Cardiac muscle cell (in vitro differentiated cells and primary cell): ENCODE results near the gene AMMECR1L. TPM values are rescaled to one million over a fixed set of nuclear protein-coding genes. Genes with fewer than 3 reads are reported as not detected.
"Not testable (repeated sequence)": the region's sequence is repeated elsewhere in the genome, so short reads cannot be mapped to it uniquely, and the experiment has no call there.

ENCODE experiments used
- DNase-seq, 2 donors: peaks; one replicate each; pipeline versions ENCODE4 v3.0.0 to v3.0.0-alpha.2; 2010 to 2017; ENCODE audit warnings: low read depth in 1 of 2, low spot score in 1 of 2
- H3K27ac ChIP-seq: fragments of 200-600 bp; sonication (generic); 2 replicates; pipeline ENCODE4 v1.5.1; 2016
- H3K27me3 ChIP-seq: fragments of 200-600 bp; sonication (generic); 2 replicates; pipeline ENCODE4 v1.6.0; 2016; ENCODE audit warnings: control low read depth
- H3K36me3 ChIP-seq: fragments of 200-600 bp; sonication (generic); 2 replicates; pipeline ENCODE4 v1.5.1; 2016; ENCODE audit warnings: control low read depth
- H3K4me1 ChIP-seq: fragments of 200-600 bp; sonication (generic); 2 replicates; pipeline ENCODE4 v1.8.1; 2017; ENCODE audit warnings: low read depth, mild to moderate bottlenecking, mixed run types
- H3K4me3 ChIP-seq: fragments of 200-600 bp; sonication (generic); 2 replicates; pipeline ENCODE4 v1.5.1; 2016; ENCODE audit warnings: mild to moderate bottlenecking
- H3K9me3 ChIP-seq: fragments of 200-600 bp; sonication (generic); 2 replicates; pipeline ENCODE4 v1.5.1; 2017; ENCODE audit warnings: low read depth, mild to moderate bottlenecking, control low read depth
- polyA plus RNA-seq: library from polyadenylated mRNA; unstranded; fragments of >200 nt; fragmentation: Nextera tagmentation; extraction: Ambion mirVana; gene quantifications from 2 replicates; pipeline ENCODE4 v1.2.1, GENCODE V29; 2016
- total RNA-seq: library from RNA; depleted of rRNA; stranded (reverse); fragments of >200 nt; gene quantifications from 2 replicates; pipeline ENCODE4 v1.2.3, GENCODE V29; 2016
- TF ChIP-seq, protein P1 (sequence below): IDR thresholded peaks from 2 replicates; pipeline ENCODE4 v1.5.1; 2012; ENCODE audit warnings: low read depth, mild to moderate bottlenecking, low read length

The AMMECR1L gene
- total and polyA plus RNA-seq, 2 experiments from 2014 or later, result 6.6 to 10.3 TPM

DNA sequence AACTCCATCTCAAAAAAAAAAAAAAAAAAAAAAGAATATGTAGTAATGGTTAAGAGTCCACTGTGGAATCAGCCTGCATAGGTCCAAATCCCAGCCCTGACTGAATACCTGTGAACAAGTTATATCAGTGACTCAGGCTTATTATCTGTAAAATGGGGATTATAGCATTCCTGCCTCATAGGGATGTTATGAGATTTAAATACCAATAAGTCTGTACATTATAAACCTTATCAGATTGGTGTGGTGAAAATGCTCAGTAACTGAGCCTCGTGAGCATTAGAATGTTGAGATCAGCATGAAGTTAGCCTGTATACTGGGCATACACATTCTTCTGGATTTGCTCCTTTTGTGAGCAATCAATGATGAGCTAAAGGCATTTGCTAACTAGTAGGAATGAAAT, 3.0 kb upstream of the AMMECR1L start:
- DNase-seq, result no peak
- TF ChIP-seq, protein P1, sequence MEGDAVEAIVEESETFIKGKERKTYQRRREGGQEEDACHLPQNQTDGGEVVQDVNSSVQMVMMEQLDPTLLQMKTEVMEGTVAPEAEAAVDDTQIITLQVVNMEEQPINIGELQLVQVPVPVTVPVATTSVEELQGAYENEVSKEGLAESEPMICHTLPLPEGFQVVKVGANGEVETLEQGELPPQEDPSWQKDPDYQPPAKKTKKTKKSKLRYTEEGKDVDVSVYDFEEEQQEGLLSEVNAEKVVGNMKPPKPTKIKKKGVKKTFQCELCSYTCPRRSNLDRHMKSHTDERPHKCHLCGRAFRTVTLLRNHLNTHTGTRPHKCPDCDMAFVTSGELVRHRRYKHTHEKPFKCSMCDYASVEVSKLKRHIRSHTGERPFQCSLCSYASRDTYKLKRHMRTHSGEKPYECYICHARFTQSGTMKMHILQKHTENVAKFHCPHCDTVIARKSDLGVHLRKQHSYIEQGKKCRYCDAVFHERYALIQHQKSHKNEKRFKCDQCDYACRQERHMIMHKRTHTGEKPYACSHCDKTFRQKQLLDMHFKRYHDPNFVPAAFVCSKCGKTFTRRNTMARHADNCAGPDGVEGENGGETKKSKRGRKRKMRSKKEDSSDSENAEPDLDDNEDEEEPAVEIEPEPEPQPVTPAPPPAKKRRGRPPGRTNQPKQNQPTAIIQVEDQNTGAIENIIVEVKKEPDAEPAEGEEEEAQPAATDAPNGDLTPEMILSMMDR, result no peak
- H3K4me3 ChIP-seq, result no peak overlapping the region
- no peaks in the 10 kb centered on the region for H3K36me3 ChIP-seq
- H3K4me1 ChIP-seq, result peaks cover 18% of the 10 kb centered on the region
- no peaks in the 10 kb centered on the region for H3K9me3 ChIP-seq
- H3K27me3 ChIP-seq, result no peaks in the 10 kb centered on the region
- no peak overlapping the region for H3K27ac ChIP-seq

DNA sequence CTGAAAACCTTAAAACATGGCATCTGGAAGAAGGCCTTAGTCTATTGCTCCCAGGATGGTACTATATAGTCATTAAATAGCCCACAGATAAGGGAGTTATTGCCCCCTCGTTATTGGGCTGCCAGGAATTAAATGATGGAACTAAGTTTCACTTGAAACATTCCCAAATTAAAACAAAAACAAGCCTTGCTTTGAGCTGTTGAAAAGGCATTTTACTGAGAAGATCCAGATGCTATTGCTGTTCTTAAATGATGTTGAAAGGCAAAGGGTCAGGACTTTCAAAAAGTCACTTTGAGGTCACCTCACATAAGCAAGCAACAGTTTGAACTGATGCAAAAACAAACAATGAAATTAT, 2.0 kb upstream of the AMMECR1L start:
- Histone ChIP-seq H3K27ac (peak overlapping the region; percentile 98), H3K27me3 (no peaks in the 10 kb centered on the region), H3K9me3 (no peaks in the 10 kb centered on the region), H3K4me3 (peak overlapping the region; percentile 83), H3K36me3 (no peaks in the 10 kb centered on the region), H3K4me1 (peaks cover 18% of the 10 kb centered on the region)
- peak in 1 of 2 donors; percentile 29 for DNase-seq
- TF ChIP-seq, protein P1, result no peak

DNA sequence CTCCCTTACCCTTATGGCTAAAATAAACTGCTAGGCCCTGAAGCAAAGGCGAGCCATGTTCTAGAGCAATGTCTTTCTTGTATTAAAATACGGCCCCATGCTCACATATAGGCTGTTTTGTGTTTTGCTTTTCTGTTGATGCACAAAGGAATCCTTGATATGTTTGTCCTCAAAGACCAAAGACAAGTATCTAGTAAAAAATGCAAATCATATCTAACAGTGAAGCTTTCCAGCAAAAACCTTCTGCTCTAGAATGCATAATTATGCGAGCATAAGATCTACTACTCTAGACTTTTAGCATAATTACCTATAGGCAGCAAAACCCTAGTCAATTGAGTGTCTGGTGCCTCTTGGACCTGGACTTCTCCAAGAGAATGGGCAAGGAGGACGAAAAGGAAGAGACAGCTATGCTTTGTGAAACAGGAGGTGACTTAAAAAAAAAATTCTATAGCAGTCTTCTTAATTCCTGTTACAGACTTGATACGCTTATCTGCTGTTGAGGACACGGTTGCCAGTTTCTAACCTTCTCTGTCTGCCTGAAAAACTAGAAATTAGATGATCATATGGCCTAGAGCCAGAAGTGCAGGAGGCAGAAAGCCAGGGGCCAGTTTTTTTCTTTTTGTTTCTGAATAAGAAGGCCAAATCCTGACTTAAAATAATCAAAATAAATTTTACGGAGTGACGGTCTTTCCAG, 1.5 kb upstream of the AMMECR1L start:
- H3K4me1 ChIP-seq, result peaks cover 18% of the 10 kb centered on the region
- TF ChIP-seq, protein P1, result no peak
- peak in 1 of 2 donors; percentile 30 for DNase-seq
- H3K27me3 ChIP-seq, result no peaks in the 10 kb centered on the region
- peaks cover 3% of the 10 kb centered on the region for H3K36me3 ChIP-seq
- H3K9me3 ChIP-seq, result no peaks in the 10 kb centered on the region
- peak overlapping the region; percentile 98 for H3K27ac ChIP-seq
- peak overlapping the region; percentile 83 for H3K4me3 ChIP-seq

DNA sequence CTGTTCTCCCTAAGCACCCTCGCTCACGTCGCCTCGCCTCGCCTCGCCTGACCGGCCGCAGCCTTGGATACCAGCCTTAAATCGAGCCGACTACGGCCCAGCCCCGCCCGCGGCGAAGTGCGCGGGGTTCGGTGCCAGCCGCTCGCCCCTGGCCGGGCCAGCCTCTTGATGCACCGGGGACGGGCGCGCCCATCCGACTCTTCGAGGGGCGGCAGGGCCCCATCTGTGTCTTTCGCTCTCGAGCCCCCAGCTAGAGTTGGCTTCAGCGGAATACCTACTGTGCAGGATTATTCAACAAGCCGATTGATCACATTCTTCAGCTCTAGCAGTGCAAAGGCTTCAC, 808 bp upstream of the AMMECR1L start:
- H3K27me3 ChIP-seq, DNase-seq, H3K9me3 ChIP-seq, H3K36me3 ChIP-seq: not testable (repeated sequence)
- peak overlapping the region; percentile 98 for H3K27ac ChIP-seq
- peak overlapping the region; percentile 83 for H3K4me3 ChIP-seq
- peaks cover 18% of the 10 kb centered on the region for H3K4me1 ChIP-seq

DNA sequence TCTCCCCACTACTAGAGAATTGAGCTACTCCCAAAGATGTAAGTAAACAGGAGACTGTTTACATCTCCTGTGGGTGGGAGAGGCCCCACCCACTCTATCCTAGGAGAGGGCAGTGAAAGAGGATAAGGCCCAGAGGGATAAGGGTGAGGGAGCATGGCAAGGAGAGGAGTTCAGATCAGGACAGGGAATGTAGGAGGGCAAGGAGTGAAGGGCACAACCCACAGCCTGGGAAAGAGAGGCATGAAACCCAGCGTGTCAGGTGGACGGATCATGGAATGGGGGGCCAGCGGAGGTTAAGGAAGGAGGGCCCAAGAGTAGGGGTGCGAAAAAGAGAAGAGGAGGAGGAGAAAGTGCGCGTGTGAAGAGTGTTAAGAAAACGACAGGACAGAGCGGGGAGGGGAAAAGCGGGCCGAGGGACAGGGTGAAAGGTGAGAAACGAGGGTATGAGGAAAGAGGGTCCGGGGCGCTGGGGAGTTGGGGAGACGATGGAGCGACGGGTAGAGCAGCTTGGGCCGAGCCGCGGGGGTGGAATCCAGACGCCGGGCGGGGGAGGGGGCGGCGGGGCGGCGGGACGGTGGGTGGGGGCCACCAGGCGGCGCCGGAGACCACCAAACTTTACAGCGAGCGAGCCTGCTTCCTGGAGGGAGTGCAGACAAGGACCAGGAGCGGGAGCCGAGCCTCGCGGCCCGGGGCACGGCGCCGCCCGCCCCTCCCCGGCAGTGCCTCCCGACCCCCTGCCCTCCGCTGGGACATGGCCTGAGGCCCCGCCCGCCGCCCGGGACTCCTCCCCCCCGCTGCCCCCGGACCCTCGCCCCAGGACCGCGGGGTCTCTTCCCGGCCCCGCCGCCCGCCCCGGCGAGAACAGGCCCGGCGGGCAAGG, 655 bp downstream of the AMMECR1L start:
- Histone ChIP-seq H3K4me3 (peak overlapping the region; percentile 83), H3K4me1 (peaks cover 20% of the 10 kb centered on the region), H3K27ac (peak overlapping the region; percentile 98)
- H3K27me3 ChIP-seq, H3K36me3 ChIP-seq, H3K9me3 ChIP-seq: not testable (repeated sequence)
- peak in 1 of 2 donors; percentile 50 for DNase-seq

DNA sequence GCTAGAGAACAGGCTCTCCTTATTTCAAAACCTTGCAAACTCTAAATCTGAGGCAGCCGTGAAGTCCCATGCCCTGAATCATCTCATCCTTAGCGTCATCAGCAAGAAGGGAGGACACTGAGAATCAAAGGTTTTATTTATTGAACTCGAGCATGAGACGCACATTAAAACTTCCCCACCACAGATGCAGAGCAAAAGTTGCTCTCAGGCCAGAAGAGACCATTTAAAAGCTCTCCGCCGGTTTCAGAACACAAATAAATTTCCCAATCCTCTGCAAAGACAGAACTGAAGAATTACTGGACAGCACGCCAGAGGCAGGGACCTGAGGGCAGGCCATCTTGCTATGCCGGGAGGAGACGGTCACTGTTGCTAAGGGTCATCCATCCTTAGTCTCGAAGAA, 1.3 kb downstream of the AMMECR1L start:
- Histone ChIP-seq H3K9me3 (no peaks in the 10 kb centered on the region), H3K27me3 (no peaks in the 10 kb centered on the region), H3K4me1 (peaks cover 20% of the 10 kb centered on the region), H3K4me3 (peak overlapping the region; percentile 83), H3K36me3 (peaks cover 3% of the 10 kb centered on the region), H3K27ac (peak overlapping the region; percentile 98)
- TF ChIP-seq, protein P1, result no peak
- peak in 1 of 2 donors; percentile 55 for DNase-seq
